GM18498 (cell line): ENCODE measurements around the gene PTGS1.
"Not testable (repeated sequence)": the region's sequence is repeated elsewhere in the genome, so short reads cannot be mapped to it uniquely, and the experiment has no call there.

Source experiments
- ATAC-seq: cut with Tn5 transposase; IDR thresholded peaks from one replicate; pipeline ENCODE4 v1.9.1; 2021; ENCODE audit warnings: mild to moderate bottlenecking, moderate library complexity; ENCODE audit not compliant: unreplicated experiment

The PTGS1 gene

GRCh38 chr9:122394265-122395125, 23.7 kb downstream of the PTGS1 start:
- ATAC-seq, result no peak

GRCh38 chr9:122396614-122397148, 25.9 kb downstream of the PTGS1 start:
- ATAC-seq, result no peak

- ATAC-seq, result no peak
Measured at GRCh38 chr9:122397749-122398148, 26.9 kb downstream of the PTGS1 start.

- ATAC-seq, result no peak
Measured at GRCh38 chr9:122398371-122398924, 27.6 kb downstream of the PTGS1 start.

- ATAC-seq, result no peak
Measured at GRCh38 chr9:122401896-122402295, 31.1 kb downstream of the PTGS1 start.

- ATAC-seq, result no peak
Measured at GRCh38 chr9:122402403-122402871, 31.6 kb downstream of the PTGS1 start.

GRCh38 chr9:122402874-122403273, 32.0 kb downstream of the PTGS1 start:
- no peak for ATAC-seq

- ATAC-seq, result no peak
Measured at GRCh38 chr9:122403381-122404000, 32.7 kb downstream of the PTGS1 start.

- not testable (repeated sequence) for ATAC-seq
Measured at GRCh38 chr9:122405304-122406069, 34.7 kb downstream of the PTGS1 start.

GRCh38 chr9:122406070-122406890, 35.5 kb downstream of the PTGS1 start:
- no peak for ATAC-seq

GRCh38 chr9:122414108-122414507, 43.3 kb downstream of the PTGS1 start:
- not testable (repeated sequence) for ATAC-seq

GRCh38 chr9:122418016-122418415, 47.2 kb downstream of the PTGS1 start:
- ATAC-seq, result no peak

GRCh38 chr9:122420315-122420714, 49.5 kb downstream of the PTGS1 start:
- ATAC-seq, result no peak

- no peak for ATAC-seq
Measured at GRCh38 chr9:122425087-122425486, 54.3 kb downstream of the PTGS1 start.

GRCh38 chr9:122426723-122427122, 55.9 kb downstream of the PTGS1 start:
- no peak for ATAC-seq

- ATAC-seq, result no peak
Measured at GRCh38 chr9:122442568-122442967, 71.7 kb downstream of the PTGS1 start.

GRCh38 chr9:122444041-122444733, 73.4 kb downstream of the PTGS1 start:
- ATAC-seq, result no peak
